Measurements from ENCODE around the gene CYTH2. TPM values are rescaled to one million over a fixed set of nuclear protein-coding genes. Genes with fewer than 3 reads are reported as not detected.

CYTH2 gene
- total RNA-seq, 2 experiments from 2014 or later: 44.0 to 53.2 TPM

DNA sequence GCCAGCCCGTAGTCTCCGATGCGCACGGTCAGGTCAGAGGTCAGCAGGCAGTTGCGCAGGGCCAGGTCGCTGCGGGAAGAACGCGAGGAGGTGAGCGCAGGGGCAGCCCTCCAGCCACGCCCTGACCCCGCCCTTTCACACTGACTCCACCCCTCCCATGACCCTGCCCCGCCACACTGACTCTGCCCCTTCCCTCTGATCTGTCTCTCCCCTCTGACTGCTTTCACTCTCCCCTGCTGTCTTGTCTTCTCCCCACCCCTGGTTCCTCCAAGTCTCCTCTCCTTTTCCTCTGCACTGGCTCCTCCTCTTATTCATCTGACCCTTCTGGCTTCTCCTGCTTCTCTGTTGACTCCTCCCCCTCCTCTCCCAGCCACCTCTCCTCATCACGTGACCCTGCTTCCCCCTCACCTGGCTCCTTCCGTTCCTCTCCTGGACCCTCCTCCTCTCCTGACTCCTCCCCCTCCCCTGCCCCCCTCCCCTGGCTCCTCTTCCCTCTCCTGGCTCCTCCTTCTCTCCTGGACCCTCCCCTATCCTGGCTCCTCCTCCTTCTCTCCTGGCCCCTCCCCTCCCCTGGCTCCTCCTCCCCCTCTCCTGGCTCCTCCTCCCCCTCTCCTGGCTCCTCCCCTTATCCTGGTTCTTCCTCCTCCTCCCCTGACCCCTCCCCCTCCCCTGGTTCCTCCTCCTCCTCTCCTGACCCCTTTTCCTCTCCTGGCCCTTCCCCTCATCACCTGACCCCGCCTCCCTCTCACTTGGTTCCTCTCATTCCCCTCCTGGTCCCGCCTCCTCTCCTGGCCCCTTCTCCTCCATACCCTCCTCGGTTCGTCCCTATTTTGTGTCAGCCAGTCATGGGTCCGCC, 32.6 kb downstream of the CYTH2 start:
- no peaks in the 10 kb centered on the region for H4K20me1 ChIP-seq (ENCODE audit: insufficient read depth, low read length)
- peak overlapping the region; percentile 36 for H3K27ac ChIP-seq (ENCODE audit: low read depth, low read length, poor library complexity, severe bottlenecking)
- ChIA-PET POLR2A (interaction anchor here (0.6 to 1.1 kb wide), 2 partner anchors 9 to 742 kb away, joined by 3 to 9 read pairs; no protein-coding TSS in a partner anchor), CTCF (ENCODE audit: unreplicated experiment) (interaction anchor here (0.6 to 1.0 kb wide), 3 partner anchors 12 to 133 kb away, joined by 3 to 8 read pairs (median 5); no protein-coding TSS in a partner anchor)
- peak; percentile 94 for DNase-seq (ENCODE audit: low spot score)
- intact Hi-C loops (cut with micrococcal nuclease; ENCODE audit: unreplicated experiment): loop anchor here (2.0 kb wide), 1 partner anchor 57 kb away; the partner anchor contains the start of gene GRWD1
- TF ChIP-seq CTCF (conservative IDR thresholded peaks at IDR 0.05; ENCODE audit: low read length) (no peak), EZH2phosphoT487 (IDR thresholded peaks at IDR 0.05; ENCODE audit: borderline replicate concordance, low read depth, low read length) (no peak)
- H3K4me2 ChIP-seq (ENCODE audit: low read length): peak overlapping the region; percentile 65
- H2AFZ ChIP-seq (ENCODE audit: low read length): peak overlapping the region; percentile 62; the same call in 1 of the 2 replicates
- peak overlapping the region; percentile 58 for H3K4me3 ChIP-seq (ENCODE audit: low read depth, low read length, poor library complexity, severe bottlenecking)
- no peaks in the 10 kb centered on the region for H3K79me2 ChIP-seq (ENCODE audit: insufficient read depth, low read depth, low read length)
- no peaks in the 10 kb centered on the region for H3K9me3 ChIP-seq (ENCODE audit: low read length)
- H3K36me3 ChIP-seq (ENCODE audit: insufficient read depth, low read length): no peaks in the 10 kb centered on the region
- no peaks in the 10 kb centered on the region for H3K9me2 ChIP-seq (ENCODE audit: insufficient read depth, low read length)
- no TSS peak for BruUV-seq (replicated peaks)
- peaks cover 20% of the 10 kb centered on the region for H3K4me1 ChIP-seq (ENCODE audit: insufficient read depth, low read length, poor library complexity, severe bottlenecking)

- Histone ChIP-seq H3K79me2 (ENCODE audit: insufficient read depth, low read depth, low read length) (no peaks in the 10 kb centered on the region), H3K9me2 (ENCODE audit: insufficient read depth, low read length) (no peaks in the 10 kb centered on the region), H2AFZ (ENCODE audit: low read length) (peak overlapping the region; percentile 60; the same call in 1 of the 2 replicates), H3K36me3 (ENCODE audit: insufficient read depth, low read length) (no peaks in the 10 kb centered on the region), H3K4me2 (ENCODE audit: low read length) (peak overlapping the region; percentile 65), H3K4me3 (ENCODE audit: low read depth, low read length, poor library complexity, severe bottlenecking) (peak overlapping the region; percentile 19), H4K20me1 (ENCODE audit: insufficient read depth, low read length) (no peaks in the 10 kb centered on the region), H3K4me1 (ENCODE audit: insufficient read depth, low read length, poor library complexity, severe bottlenecking) (peaks cover 20% of the 10 kb centered on the region), H3K9me3 (ENCODE audit: low read length) (no peaks in the 10 kb centered on the region), H3K27ac (ENCODE audit: low read depth, low read length, poor library complexity, severe bottlenecking) (peak overlapping the region; percentile 31)
- no TSS peak for BruUV-seq (replicated peaks)
- ChIA-PET POLR2A (interaction anchor here (0.6 to 1.1 kb wide), 2 partner anchors 9 to 741 kb away, joined by 3 to 9 read pairs; no protein-coding TSS in a partner anchor), CTCF (ENCODE audit: unreplicated experiment) (interaction anchor here (0.6 to 1.0 kb wide), 3 partner anchors 12 to 132 kb away, joined by 3 to 8 read pairs (median 5); no protein-coding TSS in a partner anchor)
- TF ChIP-seq EZH2phosphoT487 (IDR thresholded peaks at IDR 0.05; ENCODE audit: borderline replicate concordance, low read depth, low read length) (no peak), CTCF (conservative IDR thresholded peaks at IDR 0.05; ENCODE audit: low read length) (no peak)
- intact Hi-C loops (cut with micrococcal nuclease; ENCODE audit: unreplicated experiment): loop anchor here (2.0 kb wide), 1 partner anchor 58 kb away; the partner anchor contains the start of gene GRWD1
- DNase-seq (ENCODE audit: low spot score): no peak
Observed at GRCh38 chr19:48502350-48503018, 33.3 kb downstream of the CYTH2 start.
